Erythroblast (primary cell): ENCODE results near the gene HK3.
"Not testable (repeated sequence)": the region's sequence is repeated elsewhere in the genome, so short reads cannot be mapped to it uniquely, and the experiment has no call there.

Source experiments
- GATA1 ChIP-seq: IDR thresholded peaks from 2 replicates; pipeline ENCODE4 v1.6.1; 2011; ENCODE audit warnings: low read depth, mild to moderate bottlenecking, control low read depth, low read length, moderate library complexity
- POLR2A ChIP-seq: IDR thresholded peaks from 2 replicates; pipeline ENCODE4 v1.6.1; 2011; ENCODE audit warnings: mild to moderate bottlenecking, low read length

- TF ChIP-seq POLR2A, GATA1: not testable (repeated sequence)
Observed at GRCh38 chr5:176872586-176872985, 26.6 kb downstream of the HK3 start.
